Middle frontal gyrus (tissue), 1 donor: ENCODE data around the gene LRRC8E.
"Not testable (repeated sequence)": the region's sequence is repeated elsewhere in the genome, so short reads cannot be mapped to it uniquely, and the experiment has no call there.

ENCODE experiments used
- DNase-seq: peaks from one replicate; pipeline ENCODE4 v3.0.0-alpha.2; 2015; ENCODE audit warnings: low spot score; ENCODE audit errors: extremely low spot score

LRRC8E gene

GRCh38 chr19:7883796-7884570, 4.3 kb upstream of the LRRC8E start:
- DNase-seq = no peak

- DNase-seq = no peak
These were observed 2.5 kb upstream of the LRRC8E start for GRCh38 chr19:7885818-7886217.

DNA sequence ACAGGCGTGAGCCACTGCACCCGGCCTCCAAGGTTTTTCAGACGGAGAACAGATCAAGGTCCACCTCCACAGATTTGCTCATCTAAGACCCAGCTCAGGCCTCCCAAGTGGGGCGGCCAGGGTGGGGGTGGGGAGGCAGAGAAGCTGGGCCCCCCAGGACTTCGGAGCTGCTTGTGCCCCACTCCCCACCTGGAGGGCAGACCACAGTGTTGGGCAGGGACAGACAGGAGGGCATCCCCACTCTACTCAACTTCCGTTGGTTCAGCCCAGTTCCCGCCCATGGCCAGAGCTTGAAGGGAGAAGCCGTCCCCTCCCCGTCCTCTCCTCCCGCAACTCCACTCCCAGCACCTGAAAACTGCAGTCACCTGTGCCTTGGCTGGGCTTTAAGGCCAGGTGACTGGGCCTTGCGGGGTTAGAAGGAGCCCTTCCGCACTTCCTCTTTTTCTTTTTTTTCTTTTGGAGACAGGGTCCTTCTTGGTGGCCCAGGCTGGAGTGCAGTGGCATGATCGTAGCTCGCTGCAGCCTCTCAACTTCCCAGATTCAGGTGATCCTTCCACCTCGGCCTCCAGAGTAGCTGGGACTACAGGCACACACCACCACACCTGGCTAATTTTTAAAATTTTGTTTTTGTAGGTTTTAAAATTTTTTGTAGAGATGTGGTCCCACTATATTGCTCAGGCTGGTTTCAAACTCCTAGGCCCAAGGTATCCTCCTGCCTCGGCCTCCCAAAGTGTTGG, 734 bp upstream of the LRRC8E start:
- no peak for DNase-seq

DNA sequence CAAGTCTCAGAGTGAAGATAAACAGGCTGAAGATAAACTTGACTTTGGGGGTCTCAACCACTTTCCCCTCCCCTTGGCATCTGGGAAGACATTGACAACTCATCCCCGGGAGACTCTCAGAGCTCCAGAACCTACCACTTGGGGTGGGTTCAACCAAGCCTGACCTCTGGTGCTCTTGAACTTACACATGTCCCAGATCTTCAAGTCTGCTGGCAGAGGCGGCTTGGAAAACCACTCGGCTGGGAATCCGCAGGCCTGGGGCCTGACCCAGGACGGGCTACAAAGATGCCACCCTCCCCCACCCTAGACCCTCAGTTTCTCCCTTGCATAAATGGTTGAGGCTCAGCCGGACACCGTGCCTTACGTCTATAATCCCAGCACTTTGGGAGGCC, 512 bp downstream of the LRRC8E start:
- DNase-seq = no peak

- not testable (repeated sequence) for DNase-seq
These were observed 5.2 kb downstream of the LRRC8E start for GRCh38 chr19:7893362-7894101.

DNA sequence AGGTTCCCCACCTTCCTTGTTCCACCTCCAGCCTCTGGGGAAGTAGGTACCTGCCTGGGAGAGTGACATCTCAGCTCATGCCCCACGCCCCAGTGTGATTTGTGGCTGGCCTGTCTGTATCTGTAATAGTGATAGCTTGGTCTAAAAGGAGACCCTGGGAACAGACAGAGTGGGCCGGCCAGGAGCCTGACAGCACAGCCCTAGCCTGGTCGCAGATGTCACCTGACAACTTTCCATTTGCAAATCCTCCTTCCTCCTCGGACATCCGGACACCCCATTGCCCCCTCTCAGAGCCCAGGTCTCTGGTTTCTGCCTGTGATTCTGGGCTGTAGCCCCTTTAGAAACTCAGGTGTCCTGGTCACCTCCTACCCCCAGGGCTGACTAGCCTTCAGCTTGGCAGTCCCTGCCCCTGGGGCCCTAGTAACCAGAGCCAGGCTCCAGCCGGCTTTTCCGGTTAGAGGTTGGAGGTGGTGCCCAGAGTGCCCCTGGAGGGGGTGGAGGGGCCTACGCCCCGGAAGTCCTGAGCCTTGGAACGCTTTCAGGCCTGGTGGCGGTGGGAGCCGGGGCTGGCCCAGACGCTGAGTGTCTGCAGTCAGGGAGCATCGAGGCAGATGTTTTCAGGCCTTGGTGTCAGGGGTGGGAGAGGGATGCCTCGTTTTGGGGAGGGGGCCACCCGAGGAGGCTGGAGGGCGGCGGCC, 6.5 kb downstream of the LRRC8E start:
- no peak for DNase-seq

DNA sequence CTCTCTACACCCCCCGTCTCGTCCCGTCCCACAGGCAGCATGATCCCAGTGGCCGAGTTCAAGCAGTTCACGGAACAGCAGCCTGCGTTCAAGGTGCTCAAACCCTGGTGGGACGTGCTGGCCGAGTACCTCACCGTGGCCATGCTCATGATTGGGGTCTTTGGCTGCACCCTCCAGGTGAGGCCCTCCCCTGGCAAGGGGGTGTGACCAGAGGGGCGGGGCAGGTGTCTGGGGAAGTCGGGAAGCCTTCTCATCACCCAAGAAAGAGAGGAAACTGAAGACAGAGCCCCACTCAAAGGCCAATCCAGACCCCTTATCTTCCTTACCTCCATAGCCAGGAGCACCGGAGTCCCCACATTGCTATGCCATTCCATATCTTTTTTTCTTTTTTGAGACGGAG, 7.3 kb downstream of the LRRC8E start:
- DNase-seq = no peak

DNA sequence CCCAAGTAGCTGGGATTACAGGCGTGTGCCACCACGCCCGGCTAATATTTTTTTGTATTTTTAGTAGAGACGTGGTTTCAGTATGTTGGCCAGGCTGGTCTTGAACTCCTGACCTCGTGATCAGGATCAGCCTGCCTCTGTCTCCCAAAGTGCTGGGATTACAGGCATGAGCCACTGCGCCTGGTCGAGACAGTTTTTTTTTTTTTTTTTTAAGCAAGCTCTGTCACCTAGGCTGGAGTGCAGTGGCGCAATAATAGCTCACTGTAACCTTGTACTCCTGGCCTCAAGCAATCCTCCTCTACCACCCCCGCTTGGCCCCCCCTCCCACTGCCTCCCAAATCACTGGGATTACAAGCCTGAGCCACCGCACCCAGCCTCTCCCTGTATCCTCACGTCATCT, 9.0 kb downstream of the LRRC8E start:
- no peak for DNase-seq

DNA sequence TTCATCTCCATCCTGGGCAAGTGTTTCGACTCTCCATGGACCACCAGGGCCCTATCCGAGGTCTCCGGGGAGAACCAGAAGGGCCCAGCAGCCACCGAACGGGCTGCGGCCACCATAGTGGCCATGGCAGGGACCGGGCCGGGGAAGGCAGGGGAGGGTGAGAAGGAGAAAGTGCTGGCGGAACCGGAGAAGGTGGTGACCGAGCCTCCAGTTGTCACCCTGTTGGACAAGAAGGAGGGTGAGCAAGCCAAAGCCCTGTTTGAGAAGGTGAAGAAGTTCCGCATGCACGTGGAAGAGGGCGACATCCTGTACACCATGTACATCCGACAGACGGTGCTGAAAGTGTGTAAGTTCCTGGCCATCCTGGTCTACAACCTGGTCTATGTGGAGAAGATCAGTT, 10.7 kb downstream of the LRRC8E start:
- DNase-seq = no peak

GRCh38 chr19:7899751-7900378, 11.6 kb downstream of the LRRC8E start:
- no peak for DNase-seq

DNA sequence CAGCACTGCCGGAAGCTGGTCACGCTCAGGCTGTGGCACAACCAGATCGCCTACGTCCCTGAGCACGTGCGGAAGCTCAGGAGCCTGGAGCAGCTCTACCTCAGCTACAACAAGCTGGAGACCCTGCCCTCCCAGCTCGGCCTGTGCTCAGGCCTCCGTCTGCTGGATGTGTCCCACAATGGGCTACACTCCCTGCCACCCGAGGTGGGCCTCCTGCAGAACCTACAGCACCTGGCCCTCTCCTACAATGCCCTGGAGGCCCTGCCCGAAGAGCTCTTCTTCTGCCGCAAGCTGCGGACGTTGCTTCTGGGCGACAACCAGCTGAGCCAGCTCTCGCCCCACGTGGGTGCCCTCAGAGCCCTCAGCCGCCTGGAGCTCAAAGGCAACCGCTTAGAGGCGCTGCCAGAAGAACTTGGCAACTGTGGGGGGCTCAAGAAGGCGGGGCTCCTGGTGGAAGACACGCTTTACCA, 12.1 kb downstream of the LRRC8E start:
- no peak for DNase-seq

DNA sequence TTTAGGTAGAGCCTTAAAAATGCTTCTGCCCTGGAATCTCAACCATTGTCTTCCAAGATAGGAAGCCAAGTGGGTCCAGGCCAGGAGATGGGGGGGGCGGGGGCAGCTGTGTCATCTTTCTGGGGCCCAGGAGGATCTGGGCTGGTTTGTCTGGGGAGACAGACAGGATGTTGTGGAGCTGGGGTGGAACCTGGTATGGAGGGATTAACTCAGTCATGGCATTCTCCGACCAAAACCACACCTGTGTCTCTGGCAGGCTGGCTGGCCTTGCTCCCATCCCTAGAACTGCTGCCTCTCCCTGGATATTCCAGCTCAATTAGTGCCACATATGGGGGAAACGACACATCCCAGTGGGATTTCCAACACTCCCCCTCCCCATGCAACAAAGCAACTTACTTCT, 12.6 kb downstream of the LRRC8E start:
- DNase-seq = no peak

- DNase-seq = no peak
These were observed 13.0 kb downstream of the LRRC8E start for GRCh38 chr19:7901337-7901736.

DNA sequence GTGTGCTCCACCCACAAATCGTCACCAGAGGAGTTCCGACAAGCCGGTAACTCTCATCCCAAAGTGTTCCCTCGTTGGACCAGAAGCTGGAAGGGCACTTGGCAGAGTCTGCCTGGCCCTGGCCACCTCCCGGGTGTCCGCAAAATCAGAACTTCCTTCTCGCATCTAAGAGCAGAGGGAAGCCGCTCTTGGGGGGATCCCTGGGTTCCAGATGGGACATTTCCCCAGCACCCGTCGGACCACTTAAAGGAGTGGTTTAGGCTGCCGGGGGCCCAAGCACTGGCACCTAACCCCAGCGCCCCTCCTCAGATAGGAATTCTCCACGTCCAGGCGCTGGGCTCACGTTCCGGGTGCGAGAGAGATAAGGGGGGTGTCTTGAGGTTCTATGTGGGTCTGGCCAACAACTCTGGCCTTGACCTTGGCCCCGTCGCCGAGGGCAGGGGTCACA, 14.5 kb downstream of the LRRC8E start:
- no peak for DNase-seq

- peak; percentile 100 for DNase-seq
These were observed 15.1 kb downstream of the LRRC8E start, which contains the start of gene MAP2K7 for GRCh38 chr19:7903244-7904073. Gene MAP2K7, plus strand, starts transcription at chr19:7903877. Its CDS starts 68 bp downstream, at chr19:7903945.

GRCh38 chr19:7904074-7905020, 16.0 kb downstream of the LRRC8E start:
- DNase-seq = no peak

GRCh38 chr19:7905268-7905667, 17.0 kb downstream of the LRRC8E start:
- DNase-seq = no peak

- no peak for DNase-seq
These were observed 17.5 kb downstream of the LRRC8E start for GRCh38 chr19:7905859-7906258.

DNA sequence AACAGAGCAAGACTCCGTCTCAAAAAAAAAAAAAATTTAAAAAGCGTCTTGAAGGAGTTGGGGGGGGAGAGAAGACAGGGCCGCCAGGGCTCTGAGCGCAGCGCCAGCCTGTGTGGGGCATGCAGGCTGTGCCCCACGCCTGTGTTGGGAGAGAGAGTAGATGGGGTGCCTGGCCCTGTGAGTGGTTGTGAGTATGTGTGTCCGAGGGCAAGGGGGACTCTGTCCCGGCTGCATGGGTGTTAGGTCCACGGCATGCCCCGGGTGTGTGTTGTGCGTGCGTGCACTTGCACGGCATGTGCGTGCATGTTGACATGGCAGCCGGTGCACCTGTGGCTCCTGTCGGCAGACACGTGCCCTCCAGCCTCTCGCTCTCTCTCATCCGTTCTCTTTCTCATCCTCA, 18.8 kb downstream of the LRRC8E start:
- no peak for DNase-seq
